OCI-LY3 (cell line): ENCODE measurements around the gene CLRN2.

Source experiments
- EZH2phosphoT487 ChIP-seq: fragments of 200-600 bp; shearing (Covaris generic); IDR thresholded peaks from 2 replicates; pipeline ENCODE4 v1.6.1; 2018; ENCODE audit warnings: antibody characterized with exemption, mixed run types, low read depth
- TF ChIP-seq, protein P1 (sequence below): fragments of 200-600, 300-600 bp; sonication (generic); IDR thresholded peaks from 2 replicates; pipeline ENCODE4 v1.5.1; 2014; ENCODE audit warnings: antibody characterized with exemption, low read length, low read depth

- TF ChIP-seq, protein P1, sequence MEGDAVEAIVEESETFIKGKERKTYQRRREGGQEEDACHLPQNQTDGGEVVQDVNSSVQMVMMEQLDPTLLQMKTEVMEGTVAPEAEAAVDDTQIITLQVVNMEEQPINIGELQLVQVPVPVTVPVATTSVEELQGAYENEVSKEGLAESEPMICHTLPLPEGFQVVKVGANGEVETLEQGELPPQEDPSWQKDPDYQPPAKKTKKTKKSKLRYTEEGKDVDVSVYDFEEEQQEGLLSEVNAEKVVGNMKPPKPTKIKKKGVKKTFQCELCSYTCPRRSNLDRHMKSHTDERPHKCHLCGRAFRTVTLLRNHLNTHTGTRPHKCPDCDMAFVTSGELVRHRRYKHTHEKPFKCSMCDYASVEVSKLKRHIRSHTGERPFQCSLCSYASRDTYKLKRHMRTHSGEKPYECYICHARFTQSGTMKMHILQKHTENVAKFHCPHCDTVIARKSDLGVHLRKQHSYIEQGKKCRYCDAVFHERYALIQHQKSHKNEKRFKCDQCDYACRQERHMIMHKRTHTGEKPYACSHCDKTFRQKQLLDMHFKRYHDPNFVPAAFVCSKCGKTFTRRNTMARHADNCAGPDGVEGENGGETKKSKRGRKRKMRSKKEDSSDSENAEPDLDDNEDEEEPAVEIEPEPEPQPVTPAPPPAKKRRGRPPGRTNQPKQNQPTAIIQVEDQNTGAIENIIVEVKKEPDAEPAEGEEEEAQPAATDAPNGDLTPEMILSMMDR = no peak
- TF ChIP-seq EZH2phosphoT487 = no peak
Measured at GRCh38 chr4:17497890-17498523, 17.0 kb upstream of the CLRN2 start.
